Stimulated activated CD8-positive, alpha-beta memory T cell treated with anti-CD3 and anti-CD28 coated beads, Interleukin-7, amount 100 ng/mL, for 1 hour (primary cell): ENCODE data around the gene CD300LB.

Experiments used
- DNase-seq, 2 donors: peaks; one replicate each; pipeline ENCODE4 v3.0.0-alpha.2; 2020; ENCODE audit warnings: low read depth in 2 of 2

Gene CD300LB

GRCh38 chr17:74549343-74549742, 18.1 kb upstream of the CD300LB start:
- DNase-seq: no peak

- no peak for DNase-seq
Observed at GRCh38 chr17:74547736-74548135, 16.5 kb upstream of the CD300LB start.

DNA sequence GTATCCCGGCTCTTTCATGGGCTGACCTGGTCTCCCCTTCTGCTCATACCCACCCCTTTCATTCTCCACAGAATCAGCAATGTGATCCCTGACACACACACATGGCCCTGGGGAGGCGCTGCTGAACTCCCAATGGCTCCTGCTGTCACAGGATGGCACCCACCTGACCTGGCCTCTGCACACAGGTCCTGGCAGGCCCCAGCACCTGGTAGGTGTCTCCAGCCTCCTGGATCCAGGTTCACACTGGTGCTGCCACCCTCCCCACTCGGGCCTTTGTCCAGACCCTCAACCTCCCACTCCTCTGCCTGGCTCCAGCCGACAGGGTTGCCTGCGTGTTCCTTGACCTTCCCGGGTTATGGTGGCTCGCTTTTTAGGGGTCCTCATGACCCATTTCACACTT, 16.0 kb upstream of the CD300LB start:
- no peak for DNase-seq

- no peak for DNase-seq
Observed at GRCh38 chr17:74546586-74546985, 15.3 kb upstream of the CD300LB start.

GRCh38 chr17:74545843-74546230, 14.6 kb upstream of the CD300LB start, which contains the start of gene CD300C:
Gene CD300C, minus strand, starts transcription at chr17:74546115. Its CDS starts 333 bp downstream, at chr17:74545782.
- DNase-seq: no peak

GRCh38 chr17:74544991-74545842, 13.9 kb upstream of the CD300LB start:
- DNase-seq: no peak

GRCh38 chr17:74543891-74544760, 12.9 kb upstream of the CD300LB start:
- no peak for DNase-seq

GRCh38 chr17:74543406-74543805, 12.1 kb upstream of the CD300LB start:
- no peak for DNase-seq

GRCh38 chr17:74542727-74543383, 11.6 kb upstream of the CD300LB start:
- DNase-seq: no peak

- no peak for DNase-seq
Observed at GRCh38 chr17:74542166-74542565, 10.9 kb upstream of the CD300LB start.

DNA sequence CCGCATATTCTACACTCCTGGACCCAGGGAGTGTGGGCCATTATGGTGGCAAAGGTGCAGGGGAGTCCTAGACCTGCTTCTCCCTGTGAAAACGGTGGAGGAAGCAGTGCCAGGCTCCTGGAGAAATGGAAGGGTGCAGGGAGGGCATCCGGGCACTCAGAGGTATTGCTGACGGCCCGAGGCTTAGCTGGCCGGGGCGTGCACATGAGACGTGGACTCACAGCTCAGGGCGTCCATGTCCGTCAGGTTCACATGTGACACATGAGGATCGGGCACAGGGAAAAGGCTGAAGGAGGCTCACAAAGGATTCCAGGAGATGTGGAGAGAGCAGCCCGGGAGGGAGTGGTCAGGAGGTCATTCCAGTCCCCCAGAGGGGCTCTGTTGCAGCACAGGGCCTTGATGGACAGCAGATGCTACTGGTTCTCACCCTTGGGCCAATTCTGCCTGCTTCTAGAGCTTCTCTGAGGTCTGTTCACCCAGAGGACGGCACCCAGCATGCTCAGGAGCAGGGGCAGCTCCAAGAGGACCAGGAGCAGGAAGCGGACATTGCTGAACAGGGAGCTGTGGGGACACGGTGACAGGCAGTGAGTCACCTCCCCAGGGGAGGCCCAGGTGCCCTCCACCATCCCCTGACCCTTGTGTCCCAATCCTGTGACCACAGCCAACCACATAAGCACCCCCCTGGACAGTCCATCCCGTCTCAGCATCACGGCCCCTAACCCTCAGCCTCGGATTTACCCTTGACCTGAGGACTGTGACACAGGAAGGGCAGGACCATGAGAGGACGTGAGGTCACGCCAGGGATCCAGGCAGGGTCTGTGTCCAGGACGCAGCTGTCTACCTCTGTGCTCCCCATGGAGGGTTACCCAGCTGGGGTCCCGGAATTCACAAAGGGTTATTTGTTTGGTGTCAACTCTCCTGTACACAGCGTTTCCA, 10.2 kb upstream of the CD300LB start:
- no peak for DNase-seq

- DNase-seq: no peak
Observed at GRCh38 chr17:74539281-74539820, 8.1 kb upstream of the CD300LB start.

DNA sequence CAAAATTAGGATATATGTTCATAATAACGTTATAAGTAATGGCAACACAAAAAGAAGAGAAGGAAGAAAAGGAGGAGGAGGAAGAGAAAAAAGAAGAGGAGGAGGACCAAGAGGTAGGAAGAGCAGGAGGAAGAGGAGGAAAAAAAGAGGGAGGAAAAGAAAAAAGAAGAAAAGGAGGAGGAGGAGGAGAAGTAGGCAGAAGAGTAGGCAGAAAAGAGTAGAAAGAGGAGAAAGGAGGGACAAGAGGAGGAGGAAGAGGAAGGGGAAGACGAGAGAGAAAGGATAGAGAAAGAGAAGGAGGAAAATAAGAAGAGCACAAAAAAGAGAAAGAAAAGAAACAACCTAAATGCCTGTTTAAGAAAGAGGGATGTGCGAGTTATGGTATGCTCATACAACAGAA, 5.6 kb upstream of the CD300LB start:
- no peak for DNase-seq

GRCh38 chr17:74532115-74532514, 840 bp upstream of the CD300LB start:
- peak in 1 of 2 donors; percentile 4 for DNase-seq

DNA sequence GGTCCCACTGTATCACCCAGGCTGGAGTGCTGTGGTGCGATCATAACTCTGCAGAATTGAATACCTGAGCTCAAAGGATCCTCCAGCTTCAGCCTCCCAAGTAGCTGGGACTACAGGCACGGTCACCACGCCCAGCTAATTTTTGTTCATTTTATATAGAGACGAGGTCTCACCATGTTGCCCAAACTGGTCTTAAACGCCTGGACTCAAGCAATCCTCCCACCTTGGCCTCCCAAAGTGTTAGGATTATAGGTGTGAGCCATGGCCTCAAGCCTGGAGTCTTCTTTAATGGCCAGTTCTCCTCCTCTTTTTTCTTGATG, 484 bp downstream of the CD300LB start:
- no peak for DNase-seq

DNA sequence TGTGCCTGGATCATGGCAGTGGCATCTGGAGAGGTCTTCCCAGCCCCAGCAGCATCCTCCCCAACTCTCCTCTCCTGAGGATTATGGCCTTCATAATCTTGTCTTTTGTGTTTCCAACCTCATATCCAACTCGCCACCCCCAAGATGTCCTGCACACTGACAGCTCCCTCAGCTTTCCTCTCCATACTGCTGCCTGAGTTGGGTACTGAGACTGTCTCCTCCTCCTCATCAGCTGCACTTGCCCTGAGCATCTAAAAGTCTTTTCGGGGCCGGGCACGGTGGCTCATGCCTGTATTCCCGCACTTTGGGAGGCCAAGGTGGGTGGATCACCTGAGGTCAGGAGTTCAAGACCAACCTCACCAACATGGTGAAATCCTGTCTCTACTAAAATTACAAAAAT, 2.0 kb downstream of the CD300LB start:
- DNase-seq: no peak

- DNase-seq: no peak
Observed at GRCh38 chr17:74528491-74529199, 2.6 kb downstream of the CD300LB start.

DNA sequence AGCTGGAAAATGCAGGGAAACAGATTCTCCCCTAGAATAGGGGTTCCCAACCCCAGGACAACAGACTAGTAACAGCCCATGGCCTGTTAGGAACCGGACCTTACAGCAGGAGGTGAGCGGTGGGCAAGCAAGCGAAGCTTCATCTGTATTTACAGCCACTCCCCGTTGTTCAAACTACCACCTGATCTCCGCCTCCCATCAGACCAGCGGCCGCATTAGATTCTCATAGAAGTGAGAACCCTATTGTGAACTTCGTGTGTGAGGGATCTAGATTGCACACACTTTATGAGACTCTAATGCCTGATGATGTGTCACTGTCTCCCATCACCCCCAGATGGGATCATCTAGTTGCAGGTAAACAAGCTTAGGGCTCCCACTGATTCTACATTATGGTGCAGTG, 3.5 kb downstream of the CD300LB start:
- no peak for DNase-seq

- DNase-seq: no peak
Observed at GRCh38 chr17:74527081-74527480, 4.2 kb downstream of the CD300LB start.

- DNase-seq: no peak
Observed at GRCh38 chr17:74526681-74527080, 4.6 kb downstream of the CD300LB start.
